ENCODE data around the gene FOXK1. TPM values are rescaled to one million over a fixed set of nuclear protein-coding genes. Genes with fewer than 3 reads are reported as not detected.

Gene FOXK1
- total and polyA plus RNA-seq, 9 of the 15 experiments (the other 6 are each of a cell fraction or from before 2014, with no cell fraction given), result 0.32 to 45.5 (median 8.1) TPM

GRCh38 chr7:4775848-4776623 lies 93.9 kb downstream of the FOXK1 start (continued):
- TF ChIP-seq ZNF518B (CRISPR knock-in tag; IDR thresholded peaks at IDR 0.05) (no peak), CLOCK (CRISPR knock-in tag; IDR thresholded peaks at IDR 0.05; ENCODE audit: borderline replicate concordance) (no peak), SRSF7 (optimal IDR thresholded peaks at IDR 0.05; ENCODE audit: low read depth, low read length) (no peak), JUNB (CRISPR knock-in tag; conservative IDR thresholded peaks at IDR 0.05) (no peak), ZFX (CRISPR knock-in tag; IDR thresholded peaks at IDR 0.05) (0 out of 2 replicates have a peak, but pooled peaks have one; percentile 8), HES1 (IDR thresholded peaks at IDR 0.05; ENCODE audit: low read depth) (no peak), MTA3 (IDR thresholded peaks at IDR 0.05; ENCODE audit: borderline replicate concordance) (0 out of 2 replicates have a peak, but pooled peaks have one; percentile 3), MAFK (IDR thresholded peaks at IDR 0.05; ENCODE audit: low read length) (no peak), ZNF395 (CRISPR knock-in tag; IDR thresholded peaks at IDR 0.05) (peak; percentile 65; the same call in 1 of the 2 replicates), ZNF584 (CRISPR knock-in tag; IDR thresholded peaks at IDR 0.05; ENCODE audit: low read depth) (no peak), ZFP91 (CRISPR knock-in tag; IDR thresholded peaks at IDR 0.05) (no peak), MAFG (tag; conservative IDR thresholded peaks at IDR 0.05) (peak; percentile 46; the same call in 1 of the 2 replicates), SAP30 (IDR thresholded peaks at IDR 0.05; ENCODE audit: borderline replicate concordance, insufficient read depth, low read depth, low read length, poor library complexity, severe bottlenecking) (peak; percentile 88), BDP1 (IDR thresholded peaks at IDR 0.05; ENCODE audit: insufficient read depth, insufficient read length) (no peak)

Data from K562 (cell line).